ENCODE results near the gene FBXL14.

The FBXL14 gene

GRCh38 chr12:1630133-1630826, 35.9 kb upstream of the FBXL14 start:
- H3K36me3 Mint-ChIP-seq (ENCODE audit: low read depth), result no peaks in the 10 kb centered on the region
- H3K27ac Mint-ChIP-seq, result no peak overlapping the region
- H3K4me1 Mint-ChIP-seq (ENCODE audit: low read depth), result peaks cover 11% of the 10 kb centered on the region
- peaks cover 79% of the 10 kb centered on the region for H3K27me3 Mint-ChIP-seq (ENCODE audit: low read depth)
- H3K9me3 Mint-ChIP-seq, result no peaks in the 10 kb centered on the region
- H3K4me3 Mint-ChIP-seq, result peak overlapping the region; percentile 59

- Mint-ChIP-seq H3K4me3 (peak overlapping the region; percentile 61), H3K27me3 (ENCODE audit: low read depth) (peaks cover 80% of the 10 kb centered on the region), H3K4me1 (ENCODE audit: low read depth) (peaks cover 11% of the 10 kb centered on the region), H3K9me3 (no peaks in the 10 kb centered on the region), H3K36me3 (ENCODE audit: low read depth) (no peaks in the 10 kb centered on the region), H3K27ac (no peak overlapping the region)
Observed at GRCh38 chr12:1629338-1630132, 35.2 kb upstream of the FBXL14 start.

- Mint-ChIP-seq H3K27me3 (ENCODE audit: low read depth) (peaks cover 78% of the 10 kb centered on the region), H3K4me1 (ENCODE audit: low read depth) (peaks cover 11% of the 10 kb centered on the region), H3K9me3 (no peaks in the 10 kb centered on the region), H3K36me3 (ENCODE audit: low read depth) (no peaks in the 10 kb centered on the region), H3K4me3 (peak within 1 kb of the TSS; percentile 61), H3K27ac (no peak within 1 kb of the TSS)
Observed at GRCh38 chr12:1628666-1629337, 34.4 kb upstream of the FBXL14 start, which contains the start of gene WNT5B. WNT5B (plus strand) TSS chr12:1629231; CDS start chr12:1631355, 2,124 bp downstream.

GRCh38 chr12:1622406-1622805, 28.0 kb upstream of the FBXL14 start:
- Mint-ChIP-seq H3K36me3 (ENCODE audit: low read depth) (no peaks in the 10 kb centered on the region), H3K27ac (no peak overlapping the region), H3K27me3 (ENCODE audit: low read depth) (peaks cover 33% of the 10 kb centered on the region), H3K9me3 (no peaks in the 10 kb centered on the region), H3K4me3 (no peak overlapping the region), H3K4me1 (ENCODE audit: low read depth) (peaks cover 11% of the 10 kb centered on the region)

GRCh38 chr12:1620092-1620491, 25.7 kb upstream of the FBXL14 start:
- H3K4me3 Mint-ChIP-seq, result no peak overlapping the region
- H3K27ac Mint-ChIP-seq, result no peak overlapping the region
- no peaks in the 10 kb centered on the region for H3K36me3 Mint-ChIP-seq (ENCODE audit: low read depth)
- no peaks in the 10 kb centered on the region for H3K9me3 Mint-ChIP-seq
- peaks cover 24% of the 10 kb centered on the region for H3K27me3 Mint-ChIP-seq (ENCODE audit: low read depth)
- peaks cover 16% of the 10 kb centered on the region for H3K4me1 Mint-ChIP-seq (ENCODE audit: low read depth)

DNA sequence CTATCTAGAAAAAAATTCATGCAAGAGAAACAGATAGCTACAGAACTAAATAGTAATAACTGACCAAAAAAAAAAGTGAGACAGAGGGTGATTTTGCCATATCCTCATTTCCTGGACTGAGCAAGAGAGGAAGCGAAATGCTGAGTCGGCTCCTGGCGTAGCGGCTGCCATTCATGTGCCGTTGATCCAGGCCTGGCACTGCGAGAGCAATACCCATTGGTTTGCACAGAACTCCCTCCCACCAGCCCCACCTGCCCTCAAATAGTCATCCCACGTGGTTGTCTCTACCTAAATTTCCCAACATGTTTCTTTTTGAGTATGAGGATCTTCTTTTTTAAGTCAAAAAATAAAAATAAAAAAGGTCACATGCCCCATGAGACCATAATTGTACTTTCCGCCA, 25.2 kb upstream of the FBXL14 start:
- Mint-ChIP-seq H3K27me3 (ENCODE audit: low read depth) (peaks cover 19% of the 10 kb centered on the region), H3K9me3 (no peaks in the 10 kb centered on the region), H3K27ac (no peak overlapping the region), H3K4me1 (ENCODE audit: low read depth) (peaks cover 16% of the 10 kb centered on the region), H3K36me3 (ENCODE audit: low read depth) (no peaks in the 10 kb centered on the region), H3K4me3 (no peak overlapping the region)

GRCh38 chr12:1619159-1619558, 24.8 kb upstream of the FBXL14 start:
- H3K36me3 Mint-ChIP-seq (ENCODE audit: low read depth), result no peaks in the 10 kb centered on the region
- H3K27ac Mint-ChIP-seq, result no peak overlapping the region
- no peaks in the 10 kb centered on the region for H3K9me3 Mint-ChIP-seq
- H3K4me3 Mint-ChIP-seq, result no peak overlapping the region
- peaks cover 16% of the 10 kb centered on the region for H3K4me1 Mint-ChIP-seq (ENCODE audit: low read depth)
- peaks cover 16% of the 10 kb centered on the region for H3K27me3 Mint-ChIP-seq (ENCODE audit: low read depth)

GRCh38 chr12:1618489-1618888, 24.1 kb upstream of the FBXL14 start:
- peaks cover 13% of the 10 kb centered on the region for H3K27me3 Mint-ChIP-seq (ENCODE audit: low read depth)
- no peaks in the 10 kb centered on the region for H3K9me3 Mint-ChIP-seq
- no peak overlapping the region for H3K27ac Mint-ChIP-seq
- H3K4me3 Mint-ChIP-seq, result no peak overlapping the region
- no peaks in the 10 kb centered on the region for H3K36me3 Mint-ChIP-seq (ENCODE audit: low read depth)
- H3K4me1 Mint-ChIP-seq (ENCODE audit: low read depth), result peaks cover 16% of the 10 kb centered on the region

- no peak overlapping the region for H3K4me3 Mint-ChIP-seq
- H3K9me3 Mint-ChIP-seq, result no peaks in the 10 kb centered on the region
- no peaks in the 10 kb centered on the region for H3K36me3 Mint-ChIP-seq (ENCODE audit: low read depth)
- peaks cover 16% of the 10 kb centered on the region for H3K4me1 Mint-ChIP-seq (ENCODE audit: low read depth)
- H3K27ac Mint-ChIP-seq, result no peak overlapping the region
- peaks cover 9% of the 10 kb centered on the region for H3K27me3 Mint-ChIP-seq (ENCODE audit: low read depth)
Observed at GRCh38 chr12:1616233-1617066, 22.1 kb upstream of the FBXL14 start.

- Mint-ChIP-seq H3K4me1 (ENCODE audit: low read depth) (peaks cover 8% of the 10 kb centered on the region), H3K4me3 (no peak overlapping the region), H3K27me3 (ENCODE audit: low read depth) (peaks cover 12% of the 10 kb centered on the region), H3K9me3 (no peaks in the 10 kb centered on the region), H3K36me3 (ENCODE audit: low read depth) (no peaks in the 10 kb centered on the region), H3K27ac (no peak overlapping the region)
Observed at GRCh38 chr12:1614360-1614759, 20.0 kb upstream of the FBXL14 start.

- Mint-ChIP-seq H3K4me1 (ENCODE audit: low read depth) (peaks cover 6% of the 10 kb centered on the region), H3K9me3 (no peaks in the 10 kb centered on the region), H3K27me3 (ENCODE audit: low read depth) (peaks cover 12% of the 10 kb centered on the region), H3K27ac (no peak overlapping the region), H3K36me3 (ENCODE audit: low read depth) (no peaks in the 10 kb centered on the region), H3K4me3 (no peak overlapping the region)
Observed at GRCh38 chr12:1613860-1614259, 19.5 kb upstream of the FBXL14 start.

GRCh38 chr12:1611803-1612572, 17.6 kb upstream of the FBXL14 start:
- Mint-ChIP-seq H3K27ac (no peak overlapping the region), H3K36me3 (ENCODE audit: low read depth) (no peaks in the 10 kb centered on the region), H3K27me3 (ENCODE audit: low read depth) (peaks cover 9% of the 10 kb centered on the region), H3K4me1 (ENCODE audit: low read depth) (peaks cover 3% of the 10 kb centered on the region), H3K4me3 (no peak overlapping the region), H3K9me3 (no peaks in the 10 kb centered on the region)

DNA sequence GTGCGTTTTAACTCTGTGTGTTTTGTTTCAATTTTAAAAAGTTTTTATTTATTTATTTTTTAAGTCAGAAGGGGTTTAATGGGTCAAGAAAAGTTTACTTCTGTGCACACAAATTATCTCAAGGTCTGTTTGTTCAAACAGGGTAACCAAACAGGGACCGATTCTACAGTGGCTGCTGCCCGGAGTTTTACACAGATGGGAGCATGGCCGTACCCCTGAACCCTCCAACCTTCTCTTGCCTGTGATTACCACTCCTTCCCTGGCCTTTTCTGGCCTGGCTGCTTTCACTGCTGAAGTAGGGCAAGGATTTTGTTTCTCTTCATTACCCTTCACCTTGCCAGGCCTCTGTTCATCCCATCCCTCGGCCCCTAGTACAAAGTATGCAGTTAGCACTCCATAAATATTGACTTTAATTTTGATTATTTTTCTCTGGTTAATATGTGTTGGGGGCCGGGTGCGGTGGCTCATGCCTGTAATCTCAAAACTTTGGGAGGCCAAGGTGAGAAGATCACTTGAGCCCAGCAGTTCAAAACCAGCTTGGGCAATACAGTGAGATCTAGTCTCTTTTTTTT, 15.8 kb upstream of the FBXL14 start:
- Mint-ChIP-seq H3K9me3 (no peaks in the 10 kb centered on the region), H3K4me3 (no peak overlapping the region), H3K27me3 (ENCODE audit: low read depth) (peaks cover 9% of the 10 kb centered on the region), H3K4me1 (ENCODE audit: low read depth) (peaks cover 8% of the 10 kb centered on the region), H3K36me3 (ENCODE audit: low read depth) (no peaks in the 10 kb centered on the region), H3K27ac (no peak overlapping the region)

Data from T-helper 1 cell treated with Interleukin-12 subunit alpha and Interleukin-12 subunit beta and Interleukin-4 antibody, amounts not matched to agents 30 μg/mL and 1 μg/mL, for 36 hours (primary cell).